ENCODE measurements around the gene SPSB1. TPM values are rescaled to one million over a fixed set of nuclear protein-coding genes. Genes with fewer than 3 reads are reported as not detected.

The SPSB1 gene
- total RNA-seq, 4 donors from 2014 or later = 33.5 to 111 (median 76.3) TPM

- TF ChIP-seq, protein P1, sequence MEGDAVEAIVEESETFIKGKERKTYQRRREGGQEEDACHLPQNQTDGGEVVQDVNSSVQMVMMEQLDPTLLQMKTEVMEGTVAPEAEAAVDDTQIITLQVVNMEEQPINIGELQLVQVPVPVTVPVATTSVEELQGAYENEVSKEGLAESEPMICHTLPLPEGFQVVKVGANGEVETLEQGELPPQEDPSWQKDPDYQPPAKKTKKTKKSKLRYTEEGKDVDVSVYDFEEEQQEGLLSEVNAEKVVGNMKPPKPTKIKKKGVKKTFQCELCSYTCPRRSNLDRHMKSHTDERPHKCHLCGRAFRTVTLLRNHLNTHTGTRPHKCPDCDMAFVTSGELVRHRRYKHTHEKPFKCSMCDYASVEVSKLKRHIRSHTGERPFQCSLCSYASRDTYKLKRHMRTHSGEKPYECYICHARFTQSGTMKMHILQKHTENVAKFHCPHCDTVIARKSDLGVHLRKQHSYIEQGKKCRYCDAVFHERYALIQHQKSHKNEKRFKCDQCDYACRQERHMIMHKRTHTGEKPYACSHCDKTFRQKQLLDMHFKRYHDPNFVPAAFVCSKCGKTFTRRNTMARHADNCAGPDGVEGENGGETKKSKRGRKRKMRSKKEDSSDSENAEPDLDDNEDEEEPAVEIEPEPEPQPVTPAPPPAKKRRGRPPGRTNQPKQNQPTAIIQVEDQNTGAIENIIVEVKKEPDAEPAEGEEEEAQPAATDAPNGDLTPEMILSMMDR (IDR thresholded peaks at IDR 0.05) = no peak
- DNase-seq (ENCODE audit: low spot score) = no peak
- peak; percentile 1 for ATAC-seq (ENCODE audit: low FRiP score)
These were observed 57.6 kb downstream of the SPSB1 start for GRCh38 chr1:9350013-9350908.

DNA sequence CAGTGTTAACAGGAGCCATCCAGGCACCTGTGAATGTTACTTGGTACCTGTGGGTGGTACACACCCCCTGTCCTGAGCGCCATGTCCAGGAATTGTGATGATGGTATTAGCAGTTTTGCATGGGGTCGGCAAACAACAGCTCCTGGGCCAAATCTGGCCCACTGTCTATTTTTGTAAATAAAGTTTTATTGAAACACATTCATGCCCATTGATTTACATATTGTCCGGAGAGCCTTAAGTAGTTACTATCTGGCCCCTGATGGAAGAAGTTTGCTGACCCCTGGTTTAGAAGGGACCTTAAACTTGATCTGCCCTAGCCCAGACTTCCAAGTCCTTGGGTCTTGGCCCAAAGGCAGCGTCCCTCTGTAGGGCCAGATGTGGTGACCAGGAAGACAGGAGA, 58.3 kb downstream of the SPSB1 start:
- DNase-seq (ENCODE audit: low spot score) = no peak
- no peak for ATAC-seq (ENCODE audit: low FRiP score)
- TF ChIP-seq, protein P1 (IDR thresholded peaks at IDR 0.05) = no peak

GRCh38 chr1:9351654-9352271, 59.1 kb downstream of the SPSB1 start:
- ATAC-seq (ENCODE audit: low FRiP score) (no peak), DNase-seq (ENCODE audit: low spot score) (no peak)
- TF ChIP-seq, protein P1 (IDR thresholded peaks at IDR 0.05) = no peak

GRCh38 chr1:9352377-9353134, 59.9 kb downstream of the SPSB1 start:
- TF ChIP-seq, protein P1 (IDR thresholded peaks at IDR 0.05) = no peak

DNA sequence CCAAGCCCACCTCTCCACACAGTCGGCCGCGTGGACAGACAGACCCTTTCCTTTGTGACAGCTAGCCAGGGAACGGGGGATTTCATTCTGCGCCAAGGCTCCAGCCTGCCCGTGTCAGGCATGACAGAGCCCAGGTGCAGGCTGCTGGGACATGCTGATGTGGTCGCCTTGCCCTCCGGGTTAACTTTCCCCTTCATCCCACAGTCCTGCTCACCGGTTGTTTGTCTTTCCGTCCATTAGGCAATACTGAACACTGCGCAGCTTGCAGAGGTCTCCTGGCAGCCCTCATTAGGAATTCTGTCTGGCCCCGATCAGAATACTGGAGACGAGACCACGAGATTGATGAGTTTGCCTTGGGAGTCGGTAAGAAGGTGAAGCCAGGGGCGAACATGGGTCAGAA, 62.8 kb downstream of the SPSB1 start:
- DNase-seq (ENCODE audit: low spot score) (no peak), ATAC-seq (ENCODE audit: low FRiP score) (no peak)
- TF ChIP-seq, protein P1 (IDR thresholded peaks at IDR 0.05) = no peak

More at GRCh38 chr1:9352377-9353134, 59.9 kb downstream of the SPSB1 start:
- ATAC-seq (ENCODE audit: low FRiP score) = no peak
- no peak for DNase-seq (ENCODE audit: low spot score)

DNA sequence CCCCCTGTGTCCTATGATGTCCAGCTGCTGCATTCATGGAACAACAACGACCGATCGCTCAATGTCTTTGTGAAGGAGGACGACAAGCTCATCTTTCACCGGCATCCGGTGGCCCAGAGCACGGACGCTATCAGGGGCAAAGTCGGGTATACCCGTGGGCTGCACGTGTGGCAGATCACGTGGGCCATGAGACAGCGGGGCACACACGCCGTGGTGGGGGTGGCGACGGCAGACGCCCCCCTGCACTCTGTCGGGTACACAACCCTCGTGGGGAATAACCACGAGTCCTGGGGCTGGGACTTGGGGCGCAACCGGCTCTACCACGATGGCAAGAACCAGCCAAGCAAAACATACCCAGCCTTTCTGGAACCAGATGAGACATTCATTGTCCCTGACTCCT, 63.3 kb downstream of the SPSB1 start:
- ATAC-seq (ENCODE audit: low FRiP score) = no peak
- TF ChIP-seq, protein P1 (IDR thresholded peaks at IDR 0.05) = no peak
- DNase-seq (ENCODE audit: low spot score) = no peak

Data from omental fat pad (tissue), 4 donors.